NCI-H446 (cell line): Measurements from ENCODE around the gene DPEP2NB.
"Not testable (repeated sequence)": the region's sequence is repeated elsewhere in the genome, so short reads cannot be mapped to it uniquely, and the experiment has no call there.

Experiments used
- DNase-seq, 2 experiments: peaks; one replicate each; lab custom pipeline; 2025; lab: John Stamatoyannopoulos, UW

The DPEP2NB gene

GRCh38 chr16:68013440-68013839 lies 2.3 kb downstream of the DPEP2NB start:
- no peak for DNase-seq

- DNase-seq: not testable (repeated sequence)
Measured at GRCh38 chr16:68009872-68010271, 5.8 kb downstream of the DPEP2NB start.

GRCh38 chr16:68009157-68009735 lies 6.5 kb downstream of the DPEP2NB start:
- no peak for DNase-seq

- no peak for DNase-seq
Measured at GRCh38 chr16:68005786-68006286, 9.9 kb downstream of the DPEP2NB start.

- DNase-seq: no peak
Measured at GRCh38 chr16:68005211-68005610, 10.5 kb downstream of the DPEP2NB start.

- no peak for DNase-seq
Measured at GRCh38 chr16:68003031-68003430, 12.7 kb downstream of the DPEP2NB start.

GRCh38 chr16:68000450-68000849 lies 15.3 kb downstream of the DPEP2NB start:
- DNase-seq: no peak

GRCh38 chr16:67999985-68000384 lies 15.7 kb downstream of the DPEP2NB start:
- DNase-seq: no peak

GRCh38 chr16:67998779-67999688 lies 16.7 kb downstream of the DPEP2NB start, which contains the start of gene DPEP2:
Gene DPEP2 (minus strand): TSS chr16:67999484. CDS start chr16:67993212, 6,272 bp downstream.
- not testable (repeated sequence) for DNase-seq

- DNase-seq: not testable (repeated sequence)
Measured at GRCh38 chr16:67998231-67998778, 17.4 kb downstream of the DPEP2NB start.

GRCh38 chr16:67996666-67997065 lies 19.0 kb downstream of the DPEP2NB start:
- DNase-seq: no peak

GRCh38 chr16:67995423-67995822 lies 20.3 kb downstream of the DPEP2NB start:
- DNase-seq: no peak

- DNase-seq: not testable (repeated sequence)
Measured at GRCh38 chr16:67994040-67994408, 21.7 kb downstream of the DPEP2NB start.

GRCh38 chr16:67993207-67994039 lies 22.3 kb downstream of the DPEP2NB start:
- DNase-seq: peak in 1 of 2 experiments; percentile 55

GRCh38 chr16:67992661-67993206 lies 23.0 kb downstream of the DPEP2NB start:
- no peak for DNase-seq

- no peak for DNase-seq
Measured at GRCh38 chr16:67990018-67990386, 25.7 kb downstream of the DPEP2NB start.

GRCh38 chr16:67989322-67990017 lies 26.2 kb downstream of the DPEP2NB start:
- no peak for DNase-seq

GRCh38 chr16:67988675-67989074 lies 27.0 kb downstream of the DPEP2NB start:
- DNase-seq: no peak

- no peak for DNase-seq
Measured at GRCh38 chr16:67987460-67988160, 28.1 kb downstream of the DPEP2NB start.

- DNase-seq: no peak
Measured at GRCh38 chr16:67986949-67987348, 28.8 kb downstream of the DPEP2NB start.
